AG04449 (cell line): ENCODE results near the gene UQCRH.

ENCODE experiments used
- CTCF ChIA-PET: fragments of 350-600 bp; formaldehyde crosslinking; extraction: SDS; loops from one replicate; lab custom pipeline; 2021; ENCODE audit warnings: antibody characterized with exemption; lab: Yijun Ruan, JAX
- POLR2A ChIA-PET: fragments of 400-600, 350-600 bp; formaldehyde crosslinking; extraction: SDS; loops from one replicate; lab custom pipeline; 2020; ENCODE audit warnings: antibody characterized with exemption, inconsistent platforms; lab: Yijun Ruan, JAX
- DNase-seq: peaks from one replicate; pipeline ENCODE4 v3.0.0-alpha.2; 2010; ENCODE audit warnings: low read depth, low spot score
- H3K4me3 ChIP-seq: 2 replicates; pipeline ENCODE4 v1.5.1; 2011; ENCODE audit warnings: low read depth, mild to moderate bottlenecking, control low read depth, low read length
- CTCF ChIP-seq: IDR thresholded peaks from one replicate; pipeline ENCODE4 v1.5.1; 2011; ENCODE audit warnings: mild to moderate bottlenecking, moderate library complexity, low read length, control low read depth, inconsistent platforms; ENCODE audit not compliant: insufficient read depth; ENCODE audit errors: missing control alignments

Gene UQCRH

GRCh38 chr1:46274225-46275029, 29.1 kb upstream of the UQCRH start:
- TF ChIP-seq CTCF: no peak
- ChIA-PET CTCF (interaction anchor here (0.6 to 1.7 kb wide), 6 partner anchors 9 to 73 kb away, joined by 3 to 5 read pairs (median 3); partner anchors contain the start of gene NSUN4), POLR2A (interaction anchor here (0.6 to 1.2 kb wide), 4 partner anchors 14 to 67 kb away, joined by 3 to 5 read pairs (median 4); partner anchors contain the start of gene LRRC41)
- no peak overlapping the region for H3K4me3 ChIP-seq
- no peak for DNase-seq

- ChIA-PET POLR2A (interaction anchor here (1.2 kb wide), 1 partner anchor 16 kb away, joined by 5 read pairs; no protein-coding TSS in a partner anchor), CTCF (interaction anchor here (0.6 to 1.4 kb wide), 3 partner anchors 23 to 65 kb away, joined by 3 to 4 read pairs (median 3); partner anchors contain the start of gene NSUN4)
- H3K4me3 ChIP-seq: no peak overlapping the region
- no peak for DNase-seq
- no peak for TF ChIP-seq CTCF
Measured at GRCh38 chr1:46275030-46275337, 28.5 kb upstream of the UQCRH start.

- TF ChIP-seq CTCF: no peak
- no peak for DNase-seq
- POLR2A ChIA-PET: interaction anchor here (0.8 to 1.0 kb wide), 2 partner anchors 11 to 26 kb away, joined by 3 read pairs; no protein-coding TSS in a partner anchor
- H3K4me3 ChIP-seq: no peak overlapping the region
- CTCF ChIA-PET: interaction anchor here (0.9 to 1.3 kb wide), 2 partner anchors 11 to 32 kb away, joined by 3 read pairs; no protein-coding TSS in a partner anchor
Measured at GRCh38 chr1:46277658-46278373, 25.7 kb upstream of the UQCRH start.

- POLR2A ChIA-PET: interaction anchor here (0.6 kb wide), 1 partner anchor 25 kb away, joined by 3 read pairs; no protein-coding TSS in a partner anchor
- no peak overlapping the region for H3K4me3 ChIP-seq
- TF ChIP-seq CTCF: no peak
- no peak for DNase-seq
- CTCF ChIA-PET: interaction anchor here (1.6 kb wide), 1 partner anchor 11 kb away, joined by 4 read pairs; no protein-coding TSS in a partner anchor
Measured at GRCh38 chr1:46278807-46279206, 24.7 kb upstream of the UQCRH start.

- no peak for DNase-seq
- ChIA-PET CTCF (interaction anchor here (1.6 kb wide), 1 partner anchor 12 kb away, joined by 4 read pairs; no protein-coding TSS in a partner anchor), POLR2A (no interaction called here)
- no peak for TF ChIP-seq CTCF
- H3K4me3 ChIP-seq: no peak overlapping the region
Measured at GRCh38 chr1:46280092-46280491, 23.4 kb upstream of the UQCRH start.
